Astrocyte (in vitro differentiated cells and primary cell): ENCODE measurements around the gene COL6A3. TPM values are rescaled to one million over a fixed set of nuclear protein-coding genes. Genes with fewer than 3 reads are reported as not detected.
A peak's percentile ranks its signal among the peaks of the same experiment; 100 is the strongest.

Experiments
- DNase-seq: peaks from one replicate; pipeline ENCODE4 v3.0.0-alpha.2; 2010; ENCODE audit warnings: low read depth
- FAIRE-seq: peaks from 2 replicates; lab custom pipeline; 2011; peaks lifted over from hg19 to GRCh38; lab: Jason Lieb, UNC
- H2AFZ ChIP-seq: 2 replicates; pipeline ENCODE4 v1.6.0; 2012; ENCODE audit warnings: low read depth, low read length, inconsistent platforms
- H3K27ac ChIP-seq: 2 replicates; pipeline ENCODE4 v1.5.1; 2011; ENCODE audit warnings: low read depth, low read length, inconsistent platforms
- H3K27me3 ChIP-seq: 2 replicates; pipeline ENCODE4 v1.6.0; 2011; ENCODE audit warnings: low read length, inconsistent platforms; ENCODE audit not compliant: insufficient read depth
- H3K36me3 ChIP-seq: 2 replicates; pipeline ENCODE4 v1.5.1; 2011; ENCODE audit warnings: low read length, inconsistent platforms; ENCODE audit not compliant: insufficient read depth
- H3K4me1 ChIP-seq: 2 replicates; pipeline ENCODE4 v1.5.1; 2011; ENCODE audit warnings: low read length, inconsistent platforms; ENCODE audit not compliant: insufficient read depth
- H3K4me2 ChIP-seq: 2 replicates; pipeline ENCODE4 v1.6.0; 2012; ENCODE audit warnings: low read length, inconsistent platforms
- H3K4me3 ChIP-seq: 2 replicates; pipeline ENCODE4 v1.5.1; 2011; ENCODE audit warnings: low read depth, mild to moderate bottlenecking, low read length, inconsistent platforms; ENCODE audit not compliant: insufficient read depth
- H3K79me2 ChIP-seq: 2 replicates; pipeline ENCODE4 v1.6.0; 2012; ENCODE audit warnings: mild to moderate bottlenecking, low read length, inconsistent platforms; ENCODE audit not compliant: insufficient read depth
- H3K9ac ChIP-seq: 2 replicates; pipeline ENCODE4 v1.6.0; 2012; ENCODE audit warnings: mild to moderate bottlenecking, low read length, inconsistent platforms
- H3K9me3 ChIP-seq: 2 replicates; pipeline ENCODE4 v1.5.1; 2012; ENCODE audit warnings: low read depth, mild to moderate bottlenecking, low read length, inconsistent platforms; ENCODE audit not compliant: insufficient read depth
- H4K20me1 ChIP-seq: 2 replicates; pipeline ENCODE4 v1.6.0; 2012; ENCODE audit warnings: low read length, inconsistent platforms; ENCODE audit not compliant: insufficient read depth
- H3K27ac Mint-ChIP-seq: one replicate; pipeline ENCODE4 v1.8.0; 2021; ENCODE audit warnings: mild to moderate bottlenecking, mixed read lengths; ENCODE audit not compliant: unreplicated experiment
- H3K27me3 Mint-ChIP-seq: one replicate; pipeline ENCODE4 v1.8.0; 2021; ENCODE audit warnings: low read depth, mixed read lengths; ENCODE audit not compliant: unreplicated experiment
- H3K36me3 Mint-ChIP-seq: one replicate; pipeline ENCODE4 v1.8.0; 2021; ENCODE audit warnings: low read depth, mixed read lengths; ENCODE audit not compliant: unreplicated experiment
- H3K4me1 Mint-ChIP-seq: one replicate; pipeline ENCODE4 v1.8.0; 2021; ENCODE audit warnings: low read depth, mixed read lengths; ENCODE audit not compliant: unreplicated experiment
- H3K4me3 Mint-ChIP-seq: one replicate; pipeline ENCODE4 v1.8.0; 2021; ENCODE audit warnings: mild to moderate bottlenecking, moderate library complexity, mixed read lengths; ENCODE audit not compliant: unreplicated experiment
- H3K9me3 Mint-ChIP-seq: one replicate; pipeline ENCODE4 v1.8.0; 2021; ENCODE audit warnings: mild to moderate bottlenecking, mixed read lengths; ENCODE audit not compliant: unreplicated experiment
- CTCF ChIP-seq: IDR thresholded peaks from 2 replicates; pipeline ENCODE4 v1.5.1; 2011; ENCODE audit warnings: low read depth, mild to moderate bottlenecking, inconsistent platforms, low read length, moderate library complexity; ENCODE audit not compliant: insufficient read depth
- EZH2 ChIP-seq: IDR thresholded peaks from 2 replicates; pipeline ENCODE4 v1.6.1; 2012; ENCODE audit warnings: mild to moderate bottlenecking, low read length, inconsistent platforms; ENCODE audit not compliant: insufficient read depth
- total RNA-seq: library from RNA; stranded (reverse); gene quantifications from 2 replicates; pipeline ENCODE4 v1.2.1, GENCODE V29; 2021

The COL6A3 gene
- total RNA-seq, 1 donor from 2014 or later, result 200 TPM

GRCh38 chr2:237309416-237309815 is 104.5 kb downstream of the COL6A3 start:
- no peak overlapping the region for H3K4me3 Mint-ChIP-seq
- Histone ChIP-seq H2AFZ (no peak overlapping the region), H3K9me3 (no peaks in the 10 kb centered on the region), H3K27me3 (no peaks in the 10 kb centered on the region), H3K4me3 (no peak overlapping the region), H3K9ac (no peak overlapping the region), H3K79me2 (no peaks in the 10 kb centered on the region), H4K20me1 (no peaks in the 10 kb centered on the region), H3K4me2 (no peak overlapping the region), H3K36me3 (no peaks in the 10 kb centered on the region), H3K4me1 (peaks cover 29% of the 10 kb centered on the region), H3K27ac (peak overlapping the region; percentile 14)
- H3K27ac Mint-ChIP-seq, result no peak overlapping the region
- peaks cover 5% of the 10 kb centered on the region for H3K36me3 Mint-ChIP-seq
- peak; percentile 39 for FAIRE-seq
- peaks cover 20% of the 10 kb centered on the region for H3K4me1 Mint-ChIP-seq
- TF ChIP-seq CTCF (no peak), EZH2 (no peak)
- no peaks in the 10 kb centered on the region for H3K27me3 Mint-ChIP-seq
- peaks cover 9% of the 10 kb centered on the region for H3K9me3 Mint-ChIP-seq
- no peak for DNase-seq

GRCh38 chr2:237309011-237309410 is 105.0 kb downstream of the COL6A3 start:
- Histone ChIP-seq H3K4me2 (no peak overlapping the region), H3K9me3 (no peaks in the 10 kb centered on the region), H3K9ac (no peak overlapping the region), H3K27me3 (no peaks in the 10 kb centered on the region), H4K20me1 (no peaks in the 10 kb centered on the region), H3K79me2 (no peaks in the 10 kb centered on the region), H3K4me3 (no peak overlapping the region), H3K4me1 (peaks cover 29% of the 10 kb centered on the region), H3K27ac (peak overlapping the region; percentile 14), H3K36me3 (no peaks in the 10 kb centered on the region), H2AFZ (no peak overlapping the region)
- Mint-ChIP-seq H3K27me3 (no peaks in the 10 kb centered on the region), H3K4me3 (no peak overlapping the region), H3K36me3 (peaks cover 5% of the 10 kb centered on the region), H3K4me1 (peaks cover 20% of the 10 kb centered on the region), H3K27ac (no peak overlapping the region), H3K9me3 (peaks cover 11% of the 10 kb centered on the region)
- TF ChIP-seq CTCF, result no peak
- FAIRE-seq (no peak), DNase-seq (no peak)

- no peak for FAIRE-seq
Observed at GRCh38 chr2:237307474-237307873, 106.5 kb downstream of the COL6A3 start.

More at GRCh38 chr2:237307474-237307873, 106.5 kb downstream of the COL6A3 start:
- Mint-ChIP-seq H3K9me3 (peaks cover 16% of the 10 kb centered on the region), H3K27me3 (no peaks in the 10 kb centered on the region), H3K36me3 (no peaks in the 10 kb centered on the region), H3K27ac (no peak overlapping the region), H3K4me1 (peaks cover 20% of the 10 kb centered on the region), H3K4me3 (no peak overlapping the region)
- Histone ChIP-seq H3K9ac (no peak overlapping the region), H3K4me2 (no peak overlapping the region), H4K20me1 (no peaks in the 10 kb centered on the region), H3K4me3 (no peak overlapping the region), H3K36me3 (no peaks in the 10 kb centered on the region), H3K9me3 (no peaks in the 10 kb centered on the region), H3K79me2 (no peaks in the 10 kb centered on the region), H2AFZ (no peak overlapping the region), H3K4me1 (peaks cover 29% of the 10 kb centered on the region), H3K27ac (peak overlapping the region; percentile 92), H3K27me3 (no peaks in the 10 kb centered on the region)
- DNase-seq, result no peak
- TF ChIP-seq EZH2 (no peak), CTCF (no peak)
